Spleen (tissue), 7 donors: ENCODE results near the gene LRATD1.

Experiments used
- CTCF ChIP-seq, 11 experiments: fragments of 200-600 bp in 7 of 11; fragments of 450-650 bp in 4 of 11; sonication (generic) in 4 of 11; IDR thresholded peaks in 8 of 11; conservative IDR thresholded peaks in 3 of 11; 1 replicate in 7 of 11; 2 replicates in 4 of 11; pipeline versions ENCODE4 v1.4.0 to v1.8.0; 2016 to 2021; ENCODE audit warnings: antibody characterized with exemption in 11 of 11, inconsistent platforms in 4 of 11, mild to moderate bottlenecking in 1 of 11
- POLR2A ChIP-seq, 3 donors: fragments of 450-650 bp; IDR thresholded peaks; one replicate each; pipeline ENCODE4 v1.5.1; 2017; ENCODE audit warnings: antibody characterized with exemption in 3 of 3, mild to moderate bottlenecking in 1 of 3
- POLR2AphosphoS5 ChIP-seq, 3 donors: sonication (generic); formaldehyde crosslinking; IDR thresholded peaks; one replicate each; pipeline ENCODE4 v1.5.1; 2017; ENCODE audit warnings: antibody characterized with exemption in 3 of 3
- donor health status: DM: no; HTN: no; CAD: no; lungs with moderate emphysema.
- donor health status: DM: no; HTN: no; CAD: no.
- donor health status: DM: no; HTN: no; CAD: no.

GRCh38 chr2:14615121-14615520 lies 17.4 kb upstream of the LRATD1 start:
- TF ChIP-seq CTCF (IDR thresholded peaks at IDR 0.05 in 8 of 11, conservative IDR thresholded peaks at IDR 0.05 in 3 of 11) (no peak), POLR2A (IDR thresholded peaks at IDR 0.05) (no peak), POLR2AphosphoS5 (IDR thresholded peaks at IDR 0.05) (no peak)
